HepG2 (cell line): ENCODE results near the gene CDC123.

Experiments used
- CHD4 ChIP-seq: fragments of 200-600 bp; sonication (generic); IDR thresholded peaks from 2 replicates; pipeline ENCODE4 v1.7.0; 2017; ENCODE audit warnings: mild to moderate bottlenecking, low read length, borderline replicate concordance
- CREB1 ChIP-seq, 2 experiments: fragments of 450-650 bp in 1 of 2; IDR thresholded peaks; 2 replicates each; pipeline ENCODE4 v1.6.1; 2016 to 2017; ENCODE audit warnings: control low read depth in 1 of 2, mild to moderate bottlenecking in 1 of 2, missing compliant biosample characterization in 1 of 2, missing genetic modification characterization in 1 of 2
- EZH2 ChIP-seq: conservative IDR thresholded peaks from 2 replicates; pipeline ENCODE4 v1.6.1; 2012; ENCODE audit warnings: mild to moderate bottlenecking, low read depth, low read length, moderate library complexity
- KDM5A ChIP-seq: fragments of 200-600 bp; sonication (generic); IDR thresholded peaks from 2 replicates; pipeline ENCODE4 v1.7.0; 2018; ENCODE audit warnings: antibody characterized with exemption, mild to moderate bottlenecking, low read length, borderline replicate concordance
- KLF16 ChIP-seq, 2 experiments: sonication (generic) in 1 of 2; formaldehyde crosslinking in 1 of 2; IDR thresholded peaks; 2 replicates each; pipeline versions ENCODE4 v1.6.1 to v1.8.0; 2016 to 2023; ENCODE audit warnings: missing genetic modification reagents in 2 of 2, missing compliant biosample characterization in 1 of 2
- MAFF ChIP-seq: IDR thresholded peaks from 2 replicates; pipeline ENCODE4 v1.6.1; 2011; ENCODE audit warnings: low read depth, low read length, improper control_type of control experiment
- MATR3 ChIP-seq: sonication (generic); formaldehyde crosslinking; IDR thresholded peaks from 2 replicates; pipeline ENCODE4 v1.4.0; 2020; ENCODE audit warnings: missing genetic modification reagents
- REPIN1 ChIP-seq: sonication (generic); formaldehyde crosslinking; IDR thresholded peaks from 2 replicates; pipeline ENCODE4 v1.8.0; 2022; ENCODE audit warnings: missing genetic modification reagents, low read depth, mild to moderate bottlenecking, borderline replicate concordance
- SPEN ChIP-seq: sonication (generic); formaldehyde crosslinking; IDR thresholded peaks from 2 replicates; pipeline ENCODE4 v1.5.1; 2020; ENCODE audit warnings: low read depth, mild to moderate bottlenecking, missing genetic modification reagents
- ZFP91 ChIP-seq: sonication (generic); formaldehyde crosslinking; IDR thresholded peaks from 2 replicates; pipeline ENCODE4 v1.9.0; 2022; ENCODE audit warnings: missing genetic modification reagents, mild to moderate bottlenecking, borderline replicate concordance
- TF ChIP-seq, protein P1 (sequence below), 2 experiments: IDR thresholded peaks; 2 replicates each; pipeline ENCODE4 v1.6.1; 2011 to 2012; ENCODE audit warnings: low read length in 2 of 2, borderline replicate concordance in 1 of 2, low read depth in 1 of 2, mild to moderate bottlenecking in 1 of 2, moderate library complexity in 1 of 2

DNA sequence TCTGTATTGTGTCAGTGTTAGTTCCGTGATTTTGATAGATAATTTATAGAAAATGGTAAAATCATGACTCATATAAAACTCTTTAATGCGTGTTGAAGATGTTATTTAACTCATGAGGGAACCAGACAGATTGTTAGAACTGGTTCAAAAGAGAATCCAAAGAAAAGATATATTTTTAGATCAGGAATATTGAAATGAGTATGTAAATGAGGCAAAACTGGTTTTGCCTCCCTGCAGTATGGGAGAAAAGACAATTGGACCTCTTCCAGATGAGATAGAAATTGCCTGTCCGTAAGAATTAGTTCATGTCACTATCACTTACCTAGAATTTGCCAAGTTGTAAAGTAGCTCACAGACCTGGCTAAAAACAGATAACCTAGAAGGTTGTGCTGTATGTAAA is 17.6 kb downstream of the CDC123 start:
- TF ChIP-seq MAFF (no peak), CHD4 (no peak), KDM5A (no peak), SPEN (CRISPR knock-in tag) (no peak), ZFP91 (CRISPR knock-in tag) (no peak), KLF16 (CRISPR knock-in tag; IDR thresholded peaks at IDR 0.05) (no peak), MATR3 (CRISPR knock-in tag) (no peak), EZH2 (no peak), REPIN1 (CRISPR knock-in tag) (no peak), CREB1 (IDR thresholded peaks at IDR 0.05) (no peak), CREB1 (CRISPR knock-in tag; IDR thresholded peaks at IDR 0.05) (no peak)
- TF ChIP-seq, protein P1, sequence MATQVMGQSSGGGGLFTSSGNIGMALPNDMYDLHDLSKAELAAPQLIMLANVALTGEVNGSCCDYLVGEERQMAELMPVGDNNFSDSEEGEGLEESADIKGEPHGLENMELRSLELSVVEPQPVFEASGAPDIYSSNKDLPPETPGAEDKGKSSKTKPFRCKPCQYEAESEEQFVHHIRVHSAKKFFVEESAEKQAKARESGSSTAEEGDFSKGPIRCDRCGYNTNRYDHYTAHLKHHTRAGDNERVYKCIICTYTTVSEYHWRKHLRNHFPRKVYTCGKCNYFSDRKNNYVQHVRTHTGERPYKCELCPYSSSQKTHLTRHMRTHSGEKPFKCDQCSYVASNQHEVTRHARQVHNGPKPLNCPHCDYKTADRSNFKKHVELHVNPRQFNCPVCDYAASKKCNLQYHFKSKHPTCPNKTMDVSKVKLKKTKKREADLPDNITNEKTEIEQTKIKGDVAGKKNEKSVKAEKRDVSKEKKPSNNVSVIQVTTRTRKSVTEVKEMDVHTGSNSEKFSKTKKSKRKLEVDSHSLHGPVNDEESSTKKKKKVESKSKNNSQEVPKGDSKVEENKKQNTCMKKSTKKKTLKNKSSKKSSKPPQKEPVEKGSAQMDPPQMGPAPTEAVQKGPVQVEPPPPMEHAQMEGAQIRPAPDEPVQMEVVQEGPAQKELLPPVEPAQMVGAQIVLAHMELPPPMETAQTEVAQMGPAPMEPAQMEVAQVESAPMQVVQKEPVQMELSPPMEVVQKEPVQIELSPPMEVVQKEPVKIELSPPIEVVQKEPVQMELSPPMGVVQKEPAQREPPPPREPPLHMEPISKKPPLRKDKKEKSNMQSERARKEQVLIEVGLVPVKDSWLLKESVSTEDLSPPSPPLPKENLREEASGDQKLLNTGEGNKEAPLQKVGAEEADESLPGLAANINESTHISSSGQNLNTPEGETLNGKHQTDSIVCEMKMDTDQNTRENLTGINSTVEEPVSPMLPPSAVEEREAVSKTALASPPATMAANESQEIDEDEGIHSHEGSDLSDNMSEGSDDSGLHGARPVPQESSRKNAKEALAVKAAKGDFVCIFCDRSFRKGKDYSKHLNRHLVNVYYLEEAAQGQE (IDR thresholded peaks at IDR 0.05; ENCODE audit: borderline replicate concordance in 1 of 2, low read depth in 1 of 2, low read length in 2 of 2) = no peak
